ENCODE results near the gene CNTNAP5. TPM values are rescaled to one million over a fixed set of nuclear protein-coding genes. Genes with fewer than 3 reads are reported as not detected.

Gene CNTNAP5
- total and polyA plus RNA-seq, 2 of the 8 experiments (the other 6 are each of a cell fraction or from before 2014, with no cell fraction given) = 0.11 to 0.76 TPM

DNA sequence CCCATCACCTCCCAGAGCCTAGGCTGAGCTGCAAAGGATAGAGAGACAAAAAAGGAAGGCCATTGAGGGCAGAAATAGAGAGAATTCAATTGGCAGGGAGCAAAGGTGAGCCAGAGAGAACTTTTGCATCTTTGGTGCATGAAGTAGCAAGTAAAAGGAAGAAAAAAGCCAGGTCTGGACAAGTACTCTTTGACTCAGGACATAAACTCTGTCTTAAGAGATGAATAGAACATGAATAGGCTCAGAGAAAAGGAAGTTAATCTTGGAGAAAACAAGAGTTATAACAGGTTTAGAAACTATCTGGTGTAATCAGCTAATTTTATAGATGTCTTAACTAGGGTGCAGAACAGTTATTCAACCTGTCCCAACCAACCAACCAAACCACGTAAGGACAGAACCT lies 95.2 kb downstream of the CNTNAP5 start (continued):
- TF ChIP-seq TEAD4 (IDR thresholded peaks at IDR 0.05; ENCODE audit: low read depth, low read length) = no peak
- no peak for TF ChIP-seq EGR1 (IDR thresholded peaks at IDR 0.05; ENCODE audit: borderline replicate concordance, low read depth, low read length)
- no peak for TF ChIP-seq TBP (IDR thresholded peaks at IDR 0.05; ENCODE audit: low read depth, low read length)
- TF ChIP-seq NRF1 (IDR thresholded peaks at IDR 0.05; ENCODE audit: low read depth, low read length) = no peak
- TF ChIP-seq CHD1 (IDR thresholded peaks at IDR 0.05; ENCODE audit: low read depth, low read length) = no peak
- no peak for TF ChIP-seq CTBP2 (IDR thresholded peaks at IDR 0.05; ENCODE audit: borderline replicate concordance, insufficient read depth, insufficient read length, low read length)
- TF ChIP-seq SP1 (IDR thresholded peaks at IDR 0.05; ENCODE audit: low read depth, low read length) = no peak
- TF ChIP-seq, protein P1, sequence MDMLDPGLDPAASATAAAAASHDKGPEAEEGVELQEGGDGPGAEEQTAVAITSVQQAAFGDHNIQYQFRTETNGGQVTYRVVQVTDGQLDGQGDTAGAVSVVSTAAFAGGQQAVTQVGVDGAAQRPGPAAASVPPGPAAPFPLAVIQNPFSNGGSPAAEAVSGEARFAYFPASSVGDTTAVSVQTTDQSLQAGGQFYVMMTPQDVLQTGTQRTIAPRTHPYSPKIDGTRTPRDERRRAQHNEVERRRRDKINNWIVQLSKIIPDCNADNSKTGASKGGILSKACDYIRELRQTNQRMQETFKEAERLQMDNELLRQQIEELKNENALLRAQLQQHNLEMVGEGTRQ (IDR thresholded peaks at IDR 0.05; ENCODE audit: low read length) = no peak
- TF ChIP-seq TCF12 (IDR thresholded peaks at IDR 0.05; ENCODE audit: low read depth, low read length) = no peak

Data from H1 (cell line).